Measurements from ENCODE around the gene RNF146. TPM values are rescaled to one million over a fixed set of nuclear protein-coding genes. Genes with fewer than 3 reads are reported as not detected.
A peak's percentile ranks its signal among the peaks of the same experiment; 100 is the strongest.

Gene RNF146
- total and polyA plus RNA-seq, 9 of the 15 experiments (the other 6 are each of a cell fraction or from before 2014, with no cell fraction given): 8.4 to 30.5 (median 17.5) TPM

DNA sequence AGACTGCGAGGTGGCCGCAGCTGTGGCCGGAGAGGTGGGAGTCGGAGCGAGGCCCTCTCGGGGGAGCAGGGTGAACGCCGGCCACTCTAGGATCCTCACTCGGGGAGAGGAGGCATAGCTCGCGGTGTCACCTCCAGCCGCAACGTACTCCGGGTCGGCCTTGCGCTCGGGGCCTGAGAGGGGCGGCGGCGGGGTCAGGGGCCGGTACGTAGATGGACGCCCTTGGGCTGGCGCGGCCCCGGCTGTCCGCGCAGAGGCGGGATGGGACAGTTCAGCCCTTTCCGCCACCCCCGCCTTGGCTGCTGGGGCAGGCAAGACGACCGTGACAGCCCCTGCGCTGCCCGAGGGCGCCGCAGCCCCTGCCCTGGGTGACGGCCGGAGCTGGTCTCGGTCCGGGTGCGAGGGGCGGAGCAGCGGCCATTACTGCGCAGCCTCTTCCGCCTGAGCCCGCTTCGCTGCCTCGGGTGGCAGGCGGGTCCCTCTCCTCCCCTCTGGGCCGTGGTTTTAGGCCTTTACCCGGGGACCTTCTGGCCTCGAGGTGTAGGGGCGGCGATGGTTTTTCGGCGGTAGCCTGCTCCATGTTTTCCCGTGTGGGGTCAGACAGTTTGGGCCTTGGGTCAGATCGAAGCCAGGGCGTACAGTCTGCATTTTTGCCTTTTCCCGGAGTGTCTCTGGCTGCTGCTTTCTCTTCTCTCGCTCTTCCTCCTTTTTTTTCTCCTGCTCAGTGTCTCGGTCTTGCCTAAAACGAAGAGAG lies 405 bp downstream of the RNF146 start:
- Histone ChIP-seq H3K4me1 (replicated peaks in 1 of 2; ENCODE audit: control insufficient read depth in 2 of 2, insufficient read depth in 2 of 2, low read length in 2 of 2) (peaks cover 0 to 8% of the 10 kb centered on the region in 2 experiments; a peak in 4 of 5 replicates), H4K20me1 (replicated peaks; ENCODE audit: control insufficient read depth, insufficient read depth, low read length) (peaks cover 7% of the 10 kb centered on the region; the same call in 1 of the 2 replicates), H3K4me3 (peak overlapping the region; percentile 78), H3K9ac (ENCODE audit: insufficient read depth in 1 of 2, low read depth in 2 of 2, low read length in 2 of 2) (peak overlapping the region; percentile 91 to 99), H3K27ac (ENCODE audit: extremely low read depth, low read depth, low read length) (peak overlapping the region; percentile 88), H3K9me1 (ENCODE audit: control insufficient read depth, insufficient read depth, low read length) (no peaks in the 10 kb centered on the region), H3K79me2 (ENCODE audit: control insufficient read depth, insufficient read depth, low read length) (peaks cover 53% of the 10 kb centered on the region), H3K9me3 (replicated peaks; ENCODE audit: control insufficient read depth, insufficient read depth, low read depth, low read length) (no peaks in the 10 kb centered on the region), H3K36me3 (ENCODE audit: control insufficient read depth, insufficient read depth, low read length) (no peaks in the 10 kb centered on the region), H3K4me2 (ENCODE audit: insufficient read depth, low read length) (peak overlapping the region; percentile 95), H2AFZ (ENCODE audit: low read depth, low read length) (peak overlapping the region; percentile 100), H3K27me3 (ENCODE audit: control insufficient read depth in 2 of 2, insufficient read depth in 2 of 2, low read length in 2 of 2) (no peaks in the 10 kb centered on the region)
- DNase-seq (ENCODE audit: extremely low read depth in 1 of 4, low spot score in 3 of 4): peak; percentile 65 to 71 (median 68)
- POLR2A ChIA-PET: interaction anchor here (0.7 to 2.2 kb wide), 7 partner anchors 9 to 1418 kb away, joined by 3 to 14 read pairs (median 5); no protein-coding TSS in a partner anchor
- under 1% methylated on average over 35 of the region's 64 CpGs for WGBS (ENCODE audit: insufficient coverage, low coverage, missing lambda C conversion rate)
- in situ Hi-C loops (cut with MboI): no loop called here
- FAIRE-seq: no peak
- intact Hi-C loops (cut with micrococcal nuclease): loop anchor here (5.0 kb wide), 1 partner anchor 75 kb away; no protein-coding TSS in a partner anchor
- peak; percentile 90 for ATAC-seq
- BruUV-seq (replicated peaks): no TSS peak
- CTCF ChIA-PET (ENCODE audit: low intra/inter-chr PET ratio): interaction anchor here (0.7 kb wide), 1 partner anchor 13 kb away, joined by 3 read pairs; no protein-coding TSS in a partner anchor
- TF ChIP-seq NBN (IDR thresholded peaks at IDR 0.05; ENCODE audit: low read depth): no peak
- TF ChIP-seq SUPT5H (IDR thresholded peaks at IDR 0.05): peak; percentile 90
- TF ChIP-seq ADNP (tag; IDR thresholded peaks at IDR 0.05): no peak
- peak; percentile 40; the same call in 1 of the 2 replicates for TF ChIP-seq ETV1 (tag; conservative IDR thresholded peaks at IDR 0.05; ENCODE audit: low read depth)
- TF ChIP-seq, protein P1, sequence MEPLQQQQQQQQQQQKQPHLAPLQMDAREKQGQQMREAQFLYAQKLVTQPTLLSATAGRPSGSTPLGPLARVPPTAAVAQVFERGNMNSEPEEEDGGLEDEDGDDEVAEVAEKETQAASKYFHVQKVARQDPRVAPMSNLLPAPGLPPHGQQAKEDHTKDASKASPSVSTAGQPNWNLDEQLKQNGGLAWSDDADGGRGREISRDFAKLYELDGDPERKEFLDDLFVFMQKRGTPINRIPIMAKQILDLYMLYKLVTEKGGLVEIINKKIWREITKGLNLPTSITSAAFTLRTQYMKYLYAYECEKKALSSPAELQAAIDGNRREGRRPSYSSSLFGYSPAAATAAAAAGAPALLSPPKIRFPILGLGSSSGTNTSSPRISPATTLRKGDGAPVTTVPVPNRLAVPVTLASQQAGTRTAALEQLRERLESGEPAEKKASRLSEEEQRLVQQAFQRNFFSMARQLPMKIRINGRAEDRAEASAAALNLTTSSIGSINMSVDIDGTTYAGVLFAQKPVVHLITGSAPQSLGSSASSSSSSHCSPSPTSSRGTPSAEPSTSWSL (CRISPR knock-in tag; IDR thresholded peaks at IDR 0.05; ENCODE audit: borderline replicate concordance): no peak
- TF ChIP-seq ZSCAN32 (CRISPR knock-in tag; IDR thresholded peaks at IDR 0.05): no peak
- TF ChIP-seq ZNF165 (CRISPR knock-in tag; IDR thresholded peaks at IDR 0.05; ENCODE audit: borderline replicate concordance): no peak
- no peak for TF ChIP-seq YBX1 (IDR thresholded peaks at IDR 0.05)
- peak; percentile 75 to 77; a peak in 3 of 4 replicates for TF ChIP-seq MAZ (CRISPR knock-in tag; conservative IDR thresholded peaks at IDR 0.05 in 1 of 2, IDR thresholded peaks at IDR 0.05 in 1 of 2)
- 0 out of 2 replicates have a peak, but pooled peaks have one; percentile 25 for TF ChIP-seq ZNF830 (CRISPR knock-in tag; IDR thresholded peaks at IDR 0.05)
- no peak for TF ChIP-seq PHTF2 (CRISPR knock-in tag; IDR thresholded peaks at IDR 0.05)
- TF ChIP-seq NUFIP1 (IDR thresholded peaks at IDR 0.05; ENCODE audit: partially characterized antibody): no peak
- TF ChIP-seq ZNF143 (CRISPR knock-in tag; IDR thresholded peaks at IDR 0.05): no peak; the same call in 1 of the 2 replicates
- TF ChIP-seq, protein P2, sequence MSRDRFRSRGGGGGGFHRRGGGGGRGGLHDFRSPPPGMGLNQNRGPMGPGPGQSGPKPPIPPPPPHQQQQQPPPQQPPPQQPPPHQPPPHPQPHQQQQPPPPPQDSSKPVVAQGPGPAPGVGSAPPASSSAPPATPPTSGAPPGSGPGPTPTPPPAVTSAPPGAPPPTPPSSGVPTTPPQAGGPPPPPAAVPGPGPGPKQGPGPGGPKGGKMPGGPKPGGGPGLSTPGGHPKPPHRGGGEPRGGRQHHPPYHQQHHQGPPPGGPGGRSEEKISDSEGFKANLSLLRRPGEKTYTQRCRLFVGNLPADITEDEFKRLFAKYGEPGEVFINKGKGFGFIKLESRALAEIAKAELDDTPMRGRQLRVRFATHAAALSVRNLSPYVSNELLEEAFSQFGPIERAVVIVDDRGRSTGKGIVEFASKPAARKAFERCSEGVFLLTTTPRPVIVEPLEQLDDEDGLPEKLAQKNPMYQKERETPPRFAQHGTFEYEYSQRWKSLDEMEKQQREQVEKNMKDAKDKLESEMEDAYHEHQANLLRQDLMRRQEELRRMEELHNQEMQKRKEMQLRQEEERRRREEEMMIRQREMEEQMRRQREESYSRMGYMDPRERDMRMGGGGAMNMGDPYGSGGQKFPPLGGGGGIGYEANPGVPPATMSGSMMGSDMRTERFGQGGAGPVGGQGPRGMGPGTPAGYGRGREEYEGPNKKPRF (IDR thresholded peaks at IDR 0.05; ENCODE audit: low read depth, low read length): no peak
- TF ChIP-seq, protein P3, sequence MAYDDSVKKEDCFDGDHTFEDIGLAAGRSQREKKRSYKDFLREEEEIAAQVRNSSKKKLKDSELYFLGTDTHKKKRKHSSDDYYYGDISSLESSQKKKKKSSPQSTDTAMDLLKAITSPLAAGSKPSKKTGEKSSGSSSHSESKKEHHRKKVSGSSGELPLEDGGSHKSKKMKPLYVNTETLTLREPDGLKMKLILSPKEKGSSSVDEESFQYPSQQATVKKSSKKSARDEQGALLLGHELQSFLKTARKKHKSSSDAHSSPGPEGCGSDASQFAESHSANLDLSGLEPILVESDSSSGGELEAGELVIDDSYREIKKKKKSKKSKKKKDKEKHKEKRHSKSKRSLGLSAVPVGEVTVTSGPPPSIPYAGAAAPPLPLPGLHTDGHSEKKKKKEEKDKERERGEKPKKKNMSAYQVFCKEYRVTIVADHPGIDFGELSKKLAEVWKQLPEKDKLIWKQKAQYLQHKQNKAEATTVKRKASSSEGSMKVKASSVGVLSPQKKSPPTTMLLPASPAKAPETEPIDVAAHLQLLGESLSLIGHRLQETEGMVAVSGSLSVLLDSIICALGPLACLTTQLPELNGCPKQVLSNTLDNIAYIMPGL (CRISPR knock-in tag; IDR thresholded peaks at IDR 0.05): no peak
- peak; percentile 92 for TF ChIP-seq KDM5B (IDR thresholded peaks at IDR 0.05; ENCODE audit: insufficient replicate concordance, low read depth, low read length)
